ENCODE results near the gene MCTP1. TPM values are rescaled to one million over a fixed set of nuclear protein-coding genes. Genes with fewer than 3 reads are reported as not detected.
"Not testable (repeated sequence)": the region's sequence is repeated elsewhere in the genome, so short reads cannot be mapped to it uniquely, and the experiment has no call there.

Gene MCTP1
- total and polyA plus RNA-seq, 9 donors: 4.3 to 11.0 (median 7.3) TPM

GRCh38 chr5:95159603-95160002 lies 125.3 kb downstream of the MCTP1 start:
- WGBS (ENCODE audit: insufficient coverage): 100% methylated on average over 1 of the region's 1 CpG
- H3K27ac ChIP-seq (ENCODE audit: low read length): no peak overlapping the region
- H3K4me1 ChIP-seq (ENCODE audit: control insufficient read depth, insufficient read depth, low read length): no peaks in the 10 kb centered on the region

DNA sequence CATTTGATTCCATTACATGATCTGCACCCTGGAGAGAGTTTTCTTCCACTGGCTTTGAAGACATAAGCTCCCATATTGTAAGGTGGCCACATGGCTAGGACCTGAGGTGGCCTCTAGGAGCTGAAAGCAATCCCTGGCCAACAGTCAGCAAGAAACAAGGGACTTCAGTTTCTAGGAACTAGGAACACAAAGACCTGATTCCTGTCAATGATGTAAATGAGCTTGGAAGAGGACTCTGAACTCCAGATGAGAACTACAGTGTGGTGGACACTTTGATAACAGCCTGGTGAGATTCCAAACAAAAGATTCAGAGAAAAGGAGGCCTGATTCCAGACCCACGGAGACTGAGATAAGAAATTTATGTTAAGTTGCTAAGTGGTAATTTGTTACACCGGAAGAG lies 129.0 kb downstream of the MCTP1 start:
- no peak overlapping the region for H3K27ac ChIP-seq (ENCODE audit: low read length)
- no peak overlapping the region for H3K4me3 ChIP-seq (ENCODE audit: low read length)
- no peaks in the 10 kb centered on the region for H3K4me1 ChIP-seq (ENCODE audit: control insufficient read depth, insufficient read depth, low read length)
- H3K27me3 ChIP-seq (ENCODE audit: control insufficient read depth, insufficient read depth, low read length): no peaks in the 10 kb centered on the region
- WGBS (ENCODE audit: insufficient coverage): no CpG with 5 or more reads among the region's 2 CpGs
- no peaks in the 10 kb centered on the region for H3K36me3 ChIP-seq (ENCODE audit: control insufficient read depth, insufficient read depth, low read length)
- no peaks in the 10 kb centered on the region for H3K9me3 ChIP-seq (replicated peaks; ENCODE audit: control insufficient read depth, low read depth, low read length)
- DNase-seq: no peak

More at GRCh38 chr5:95159603-95160002, 125.3 kb downstream of the MCTP1 start:
- Histone ChIP-seq H3K4me3 (ENCODE audit: low read length) (no peak overlapping the region), H3K9me3 (replicated peaks; ENCODE audit: control insufficient read depth, low read depth, low read length) (no peaks in the 10 kb centered on the region), H3K27me3 (ENCODE audit: control insufficient read depth, insufficient read depth, low read length) (no peaks in the 10 kb centered on the region), H3K36me3 (ENCODE audit: control insufficient read depth, insufficient read depth, low read length) (no peaks in the 10 kb centered on the region)
- DNase-seq: no peak

- no peaks in the 10 kb centered on the region for H3K27me3 ChIP-seq (ENCODE audit: control insufficient read depth, insufficient read depth, low read length)
- H3K4me3 ChIP-seq (ENCODE audit: low read length): no peak overlapping the region
- WGBS (ENCODE audit: insufficient coverage): 0% methylated on average over 1 of the region's 2 CpGs
- no peaks in the 10 kb centered on the region for H3K4me1 ChIP-seq (ENCODE audit: control insufficient read depth, insufficient read depth, low read length)
- DNase-seq: peak; percentile 62
- H3K9me3 ChIP-seq (replicated peaks; ENCODE audit: control insufficient read depth, low read depth, low read length): peaks cover 4% of the 10 kb centered on the region
- peak overlapping the region; percentile 15 for H3K27ac ChIP-seq (ENCODE audit: low read length)
- H3K36me3 ChIP-seq (ENCODE audit: control insufficient read depth, insufficient read depth, low read length): no peaks in the 10 kb centered on the region
Observed at GRCh38 chr5:95153511-95153910, 131.4 kb downstream of the MCTP1 start.

- Histone ChIP-seq H3K4me3 (ENCODE audit: low read length) (no peak overlapping the region), H3K27me3 (ENCODE audit: control insufficient read depth, insufficient read depth, low read length) (no peaks in the 10 kb centered on the region), H3K27ac (ENCODE audit: low read length) (no peak overlapping the region)
Observed at GRCh38 chr5:95152535-95152934, 132.4 kb downstream of the MCTP1 start.

DNA sequence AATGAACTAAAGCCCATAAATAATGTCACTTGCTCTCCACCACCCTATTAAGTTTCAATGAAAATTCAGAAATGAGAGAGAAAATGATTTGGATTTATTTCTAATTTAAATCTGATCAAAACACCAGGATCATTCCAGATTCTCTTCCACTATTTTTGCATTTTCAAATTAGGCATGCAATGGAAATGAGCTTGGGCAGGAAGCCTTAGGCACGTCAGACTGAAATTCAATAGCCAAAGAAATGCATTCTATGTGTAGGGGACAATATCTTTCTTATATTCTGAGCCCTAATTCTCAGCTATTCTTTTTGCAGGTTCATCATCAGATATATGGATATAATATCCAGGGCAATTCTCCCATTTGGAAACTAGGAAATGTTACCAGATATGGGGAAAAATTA lies 132.8 kb downstream of the MCTP1 start:
- Histone ChIP-seq H3K4me1 (ENCODE audit: control insufficient read depth, insufficient read depth, low read length) (no peaks in the 10 kb centered on the region), H3K27me3 (ENCODE audit: control insufficient read depth, insufficient read depth, low read length) (no peaks in the 10 kb centered on the region), H3K36me3 (ENCODE audit: control insufficient read depth, insufficient read depth, low read length) (no peaks in the 10 kb centered on the region), H3K9me3 (replicated peaks; ENCODE audit: control insufficient read depth, low read depth, low read length) (peaks cover 11% of the 10 kb centered on the region), H3K27ac (ENCODE audit: low read length) (no peak overlapping the region), H3K4me3 (ENCODE audit: low read length) (no peak overlapping the region)
- no CpG with 5 or more reads among the region's 1 CpG for WGBS (ENCODE audit: insufficient coverage)
- peak; percentile 9 for DNase-seq

More at GRCh38 chr5:95152535-95152934, 132.4 kb downstream of the MCTP1 start:
- no CpG with 5 or more reads among the region's 2 CpGs for WGBS (ENCODE audit: insufficient coverage)
- no peaks in the 10 kb centered on the region for H3K4me1 ChIP-seq (ENCODE audit: control insufficient read depth, insufficient read depth, low read length)
- H3K36me3 ChIP-seq (ENCODE audit: control insufficient read depth, insufficient read depth, low read length): no peaks in the 10 kb centered on the region
- peaks cover 7% of the 10 kb centered on the region for H3K9me3 ChIP-seq (replicated peaks; ENCODE audit: control insufficient read depth, low read depth, low read length)
- no peak for DNase-seq

- Histone ChIP-seq H3K4me1 (ENCODE audit: control insufficient read depth, insufficient read depth, low read length) (no peaks in the 10 kb centered on the region), H3K36me3 (ENCODE audit: control insufficient read depth, insufficient read depth, low read length) (no peaks in the 10 kb centered on the region), H3K9me3 (replicated peaks; ENCODE audit: control insufficient read depth, low read depth, low read length) (peaks cover 11% of the 10 kb centered on the region), H3K4me3 (ENCODE audit: low read length) (no peak overlapping the region), H3K27ac (ENCODE audit: low read length) (no peak overlapping the region), H3K27me3 (ENCODE audit: control insufficient read depth, insufficient read depth, low read length) (no peaks in the 10 kb centered on the region)
- no CpG with 5 or more reads among the region's 4 CpGs for WGBS (ENCODE audit: insufficient coverage)
- DNase-seq: peak; percentile 4
Observed at GRCh38 chr5:95151694-95152093, 133.2 kb downstream of the MCTP1 start.

DNA sequence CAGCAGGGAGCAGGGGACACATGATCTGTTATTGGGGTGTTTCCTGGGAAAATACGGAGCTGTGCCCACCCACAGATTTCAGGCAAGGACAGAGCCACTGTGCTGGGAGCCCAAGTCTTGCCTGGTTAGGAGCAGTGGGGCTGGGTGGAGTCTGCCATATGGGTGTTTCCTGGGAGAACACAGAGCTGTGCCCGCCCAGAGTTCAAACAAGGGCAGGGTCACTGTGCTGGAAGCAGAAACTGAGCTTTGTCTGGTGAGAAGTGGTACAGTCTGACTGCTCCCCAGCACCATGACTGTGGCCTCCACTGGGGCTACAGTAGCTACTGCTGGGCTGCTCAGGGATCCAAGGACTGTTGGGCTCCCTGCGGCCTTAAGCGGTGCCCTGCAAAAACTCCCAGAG lies 135.5 kb downstream of the MCTP1 start:
- H3K36me3 ChIP-seq (ENCODE audit: control insufficient read depth, insufficient read depth, low read length): no peaks in the 10 kb centered on the region
- no peak overlapping the region for H3K27ac ChIP-seq (ENCODE audit: low read length)
- 100% methylated on average over 4 of the region's 4 CpGs for WGBS (ENCODE audit: insufficient coverage)
- no peaks in the 10 kb centered on the region for H3K27me3 ChIP-seq (ENCODE audit: control insufficient read depth, insufficient read depth, low read length)
- no peaks in the 10 kb centered on the region for H3K4me1 ChIP-seq (ENCODE audit: control insufficient read depth, insufficient read depth, low read length)
- peaks cover 11% of the 10 kb centered on the region for H3K9me3 ChIP-seq (replicated peaks; ENCODE audit: control insufficient read depth, low read depth, low read length)
- no peak for DNase-seq
- no peak overlapping the region for H3K4me3 ChIP-seq (ENCODE audit: low read length)

GRCh38 chr5:95148453-95148852 lies 136.4 kb downstream of the MCTP1 start:
- Histone ChIP-seq H3K9me3 (replicated peaks; ENCODE audit: control insufficient read depth, low read depth, low read length) (peaks cover 11% of the 10 kb centered on the region), H3K36me3 (ENCODE audit: control insufficient read depth, insufficient read depth, low read length) (no peaks in the 10 kb centered on the region), H3K4me3 (ENCODE audit: low read length) (no peak overlapping the region), H3K27me3 (ENCODE audit: control insufficient read depth, insufficient read depth, low read length) (no peaks in the 10 kb centered on the region), H3K4me1 (ENCODE audit: control insufficient read depth, insufficient read depth, low read length) (no peaks in the 10 kb centered on the region), H3K27ac (ENCODE audit: low read length) (no peak overlapping the region)
- no peak for DNase-seq

DNA sequence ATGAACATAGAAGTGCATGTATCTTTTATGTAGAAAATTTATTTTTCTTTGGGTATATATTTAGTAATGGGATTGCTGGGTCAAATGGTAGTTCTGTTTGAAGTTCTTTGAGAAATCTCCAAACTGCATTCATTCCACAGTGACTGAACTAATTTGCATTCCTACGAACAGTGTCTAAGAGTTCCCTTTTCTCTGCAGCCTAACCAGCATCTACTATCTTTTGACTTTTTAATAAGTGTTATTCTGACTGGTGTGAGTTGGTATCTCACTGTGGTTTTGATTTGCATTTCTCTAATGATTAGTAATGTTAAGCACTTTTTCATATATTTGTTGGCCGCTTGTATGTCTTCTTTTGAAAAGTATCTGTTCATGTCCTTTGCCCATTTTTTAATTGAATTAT lies 141.0 kb downstream of the MCTP1 start:
- not testable (repeated sequence) for H3K27ac ChIP-seq (ENCODE audit: low read length); H3K4me1 ChIP-seq (ENCODE audit: control insufficient read depth, insufficient read depth, low read length); H3K36me3 ChIP-seq (ENCODE audit: control insufficient read depth, insufficient read depth, low read length); H3K9me3 ChIP-seq (replicated peaks; ENCODE audit: control insufficient read depth, low read depth, low read length); H3K4me3 ChIP-seq (ENCODE audit: low read length); DNase-seq; H3K27me3 ChIP-seq (ENCODE audit: control insufficient read depth, insufficient read depth, low read length)
- WGBS (ENCODE audit: insufficient coverage): no CpG with 5 or more reads among the region's 2 CpGs

DNA sequence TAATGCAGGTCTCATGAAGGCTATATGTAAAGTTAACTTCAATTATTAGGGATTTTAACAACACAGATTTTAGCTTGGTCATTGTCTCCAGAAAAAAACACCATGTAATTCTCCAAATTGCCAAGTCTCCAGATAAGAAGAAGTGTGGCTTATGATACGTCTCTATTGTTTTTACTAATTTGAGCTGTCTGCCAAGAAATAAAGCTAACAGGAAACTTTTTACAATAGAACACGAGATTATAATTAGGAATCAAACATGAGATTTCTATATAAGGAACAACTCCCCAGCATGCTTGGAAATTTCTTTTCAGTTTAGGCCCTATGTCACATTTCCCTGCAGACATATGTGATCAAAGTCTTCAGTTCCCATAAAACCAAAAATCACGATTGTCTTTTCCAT lies 142.7 kb downstream of the MCTP1 start:
- H3K4me3 ChIP-seq (ENCODE audit: low read length): no peak overlapping the region
- DNase-seq: peak; percentile 28
- H3K27ac ChIP-seq (ENCODE audit: low read length): no peak overlapping the region
- H3K36me3 ChIP-seq (ENCODE audit: control insufficient read depth, insufficient read depth, low read length): no peaks in the 10 kb centered on the region
- H3K9me3 ChIP-seq (replicated peaks; ENCODE audit: control insufficient read depth, low read depth, low read length): no peaks in the 10 kb centered on the region
- no peaks in the 10 kb centered on the region for H3K27me3 ChIP-seq (ENCODE audit: control insufficient read depth, insufficient read depth, low read length)
- WGBS (ENCODE audit: insufficient coverage): no CpG with 5 or more reads among the region's 3 CpGs
- no peaks in the 10 kb centered on the region for H3K4me1 ChIP-seq (ENCODE audit: control insufficient read depth, insufficient read depth, low read length)

- H3K4me3 ChIP-seq (ENCODE audit: low read length): no peak overlapping the region
- H3K27ac ChIP-seq (ENCODE audit: low read length): no peak overlapping the region
- no peak for DNase-seq
- WGBS (ENCODE audit: insufficient coverage): no CpG with 5 or more reads among the region's 3 CpGs
- H3K4me1 ChIP-seq (ENCODE audit: control insufficient read depth, insufficient read depth, low read length): no peaks in the 10 kb centered on the region
- no peaks in the 10 kb centered on the region for H3K36me3 ChIP-seq (ENCODE audit: control insufficient read depth, insufficient read depth, low read length)
- no peaks in the 10 kb centered on the region for H3K27me3 ChIP-seq (ENCODE audit: control insufficient read depth, insufficient read depth, low read length)
- H3K9me3 ChIP-seq (replicated peaks; ENCODE audit: control insufficient read depth, low read depth, low read length): no peaks in the 10 kb centered on the region
Observed at GRCh38 chr5:95141141-95141540, 143.8 kb downstream of the MCTP1 start.

Data from muscle of leg (tissue), 11 donors.